HEK293 (cell line): ENCODE measurements around the gene SGMS1.

Source experiments
- CTCF ChIA-PET: fragments of 350-600 bp; formaldehyde crosslinking; extraction: SDS; loops from one replicate; lab custom pipeline; 2021; ENCODE audit warnings: antibody characterized with exemption; lab: Yijun Ruan, JAX
- POLR2A ChIA-PET: fragments of 300-600 bp; formaldehyde crosslinking; extraction: SDS; loops from one replicate; lab custom pipeline; 2020; ENCODE audit warnings: antibody characterized with exemption, inconsistent platforms; lab: Yijun Ruan, JAX
- H3K27ac ChIP-seq: fragments of 200-500 bp; sonication (Bioruptor generic); 2 replicates; pipeline ENCODE4 v1.5.1; 2014; ENCODE audit warnings: low read depth, low read length, control low read depth, inconsistent platforms; ENCODE audit errors: extremely low read depth
- H3K36me3 ChIP-seq, 2 experiments: fragments of 200-500 bp in 1 of 2; sonication (Bioruptor generic) in 1 of 2; 1 replicate in 1 of 2; 2 replicates in 1 of 2; pipeline ENCODE4 v1.5.1; 2014 to 2017; ENCODE audit warnings: inconsistent platforms in 2 of 2, low read length in 2 of 2; ENCODE audit not compliant: control insufficient read depth in 2 of 2, insufficient read depth in 1 of 2
- H3K4me1 ChIP-seq: fragments of 200-500 bp; sonication (Bioruptor generic); 2 replicates; pipeline ENCODE4 v1.5.1; 2014; ENCODE audit warnings: mild to moderate bottlenecking, low read length, inconsistent platforms; ENCODE audit not compliant: control insufficient read depth, insufficient read depth
- H3K4me3 ChIP-seq: 2 replicates; pipeline ENCODE4 v1.5.1; 2011; ENCODE audit warnings: low read depth, mild to moderate bottlenecking, control low read depth, low read length, moderate library complexity
- H3K9me3 ChIP-seq: fragments of 200-500 bp; sonication (Bioruptor generic); 2 replicates; pipeline ENCODE4 v1.5.1; 2014; ENCODE audit warnings: low read depth, low read length, inconsistent platforms; ENCODE audit not compliant: control insufficient read depth, insufficient read depth
- CTCF ChIP-seq: fragments of 450-650 bp; formaldehyde crosslinking; IDR thresholded peaks from 2 replicates; pipeline ENCODE4 v1.5.1; 2016; ENCODE audit warnings: missing biosample characterization, missing genetic modification characterization
- ELK4 ChIP-seq: IDR thresholded peaks from 2 replicates; pipeline ENCODE4 v1.6.1; 2011; ENCODE audit warnings: mild to moderate bottlenecking, low read depth, low read length, borderline replicate concordance
- GLI2 ChIP-seq: fragments of 450-650 bp; formaldehyde crosslinking; IDR thresholded peaks from 2 replicates; pipeline ENCODE4; 2017; ENCODE audit warnings: missing biosample characterization, missing genetic modification characterization, low read depth, borderline replicate concordance
- MEIS1 ChIP-seq: sonication (generic); formaldehyde crosslinking; IDR thresholded peaks from 2 replicates; pipeline ENCODE4 v1.8.1; 2022; ENCODE audit warnings: missing genetic modification reagents, mild to moderate bottlenecking, borderline replicate concordance
- MZF1 ChIP-seq: fragments of 450-650 bp; formaldehyde crosslinking; IDR thresholded peaks from 2 replicates; pipeline ENCODE4 v1.5.1; 2017; ENCODE audit warnings: missing biosample characterization, missing genetic modification characterization, borderline replicate concordance
- YY1 ChIP-seq: fragments of 450-650 bp; formaldehyde crosslinking; IDR thresholded peaks from 2 replicates; pipeline ENCODE4 v1.5.1; 2018; ENCODE audit warnings: missing biosample characterization, missing genetic modification characterization
- ZBTB1 ChIP-seq: fragments of 450-650 bp; formaldehyde crosslinking; IDR thresholded peaks from 2 replicates; pipeline ENCODE4 v1.5.1; 2016; ENCODE audit warnings: missing biosample characterization, missing genetic modification characterization
- ZBTB48 ChIP-seq: fragments of 450-650 bp; formaldehyde crosslinking; IDR thresholded peaks from 2 replicates; pipeline ENCODE4 v1.5.1; 2016; ENCODE audit warnings: missing biosample characterization, missing genetic modification characterization
- ZNF121 ChIP-seq: fragments of 450-650 bp; formaldehyde crosslinking; IDR thresholded peaks from 2 replicates; pipeline ENCODE4 v1.5.1; 2016; ENCODE audit warnings: missing biosample characterization, missing genetic modification characterization
- ZNF133 ChIP-seq: fragments of 450-650 bp; formaldehyde crosslinking; IDR thresholded peaks from 2 replicates; pipeline ENCODE4 v1.5.1; 2016; ENCODE audit warnings: missing biosample characterization, missing genetic modification characterization
- ZNF148 ChIP-seq: fragments of 450-650 bp; formaldehyde crosslinking; IDR thresholded peaks from 2 replicates; pipeline ENCODE4 v1.5.0; 2017; ENCODE audit warnings: missing biosample characterization, missing genetic modification characterization, borderline replicate concordance
- ZNF2 ChIP-seq: fragments of 450-650 bp; formaldehyde crosslinking; IDR thresholded peaks from 2 replicates; pipeline ENCODE4 v1.5.1; 2016; ENCODE audit warnings: missing biosample characterization, missing genetic modification characterization
- ZNF248 ChIP-seq: fragments of 450-650 bp; formaldehyde crosslinking; IDR thresholded peaks from 2 replicates; pipeline ENCODE4 v1.5.1; 2017; ENCODE audit warnings: missing biosample characterization, missing genetic modification characterization
- ZNF302 ChIP-seq: fragments of 450-650 bp; formaldehyde crosslinking; IDR thresholded peaks from 2 replicates; pipeline ENCODE4 v1.5.1; 2016; ENCODE audit warnings: missing biosample characterization, missing genetic modification characterization, low read depth
- ZNF423 ChIP-seq: fragments of 450-650 bp; formaldehyde crosslinking; IDR thresholded peaks from 2 replicates; pipeline ENCODE4 v1.5.1; 2016; ENCODE audit warnings: missing biosample characterization, missing genetic modification characterization
- ZNF433 ChIP-seq: fragments of 450-650 bp; formaldehyde crosslinking; IDR thresholded peaks from 2 replicates; pipeline ENCODE4 v1.5.1; 2016; ENCODE audit warnings: missing biosample characterization, missing genetic modification characterization, low read depth
- ZNF645 ChIP-seq: fragments of 450-650 bp; formaldehyde crosslinking; IDR thresholded peaks from 2 replicates; pipeline ENCODE4; 2016; ENCODE audit warnings: missing biosample characterization, missing genetic modification characterization
- ZNF654 ChIP-seq: fragments of 450-650 bp; formaldehyde crosslinking; IDR thresholded peaks from 2 replicates; pipeline ENCODE4 v1.5.1; 2016; ENCODE audit warnings: low read depth, missing biosample characterization, missing genetic modification characterization
- ZNF670 ChIP-seq: fragments of 450-650 bp; formaldehyde crosslinking; IDR thresholded peaks from 2 replicates; pipeline ENCODE4 v1.5.1; 2016; ENCODE audit warnings: missing biosample characterization, missing genetic modification characterization, low read depth
- ZNF747 ChIP-seq: fragments of 450-650 bp; formaldehyde crosslinking; IDR thresholded peaks from 2 replicates; pipeline ENCODE4 v1.5.1; 2016; ENCODE audit warnings: missing biosample characterization, missing genetic modification characterization
- ZNF776 ChIP-seq: fragments of 450-650 bp; formaldehyde crosslinking; IDR thresholded peaks from 2 replicates; pipeline ENCODE4 v1.5.0; 2017; ENCODE audit warnings: missing biosample characterization, missing genetic modification characterization, borderline replicate concordance
- ZNF837 ChIP-seq: fragments of 450-650 bp; formaldehyde crosslinking; IDR thresholded peaks from 2 replicates; pipeline ENCODE4 v1.5.1; 2016; ENCODE audit warnings: missing biosample characterization, missing genetic modification characterization

Gene SGMS1

GRCh38 chr10:50279489-50279888 lies 344.3 kb downstream of the SGMS1 start:
- H3K9me3 ChIP-seq: no peaks in the 10 kb centered on the region
- TF ChIP-seq ZNF2 (tag by site-specific recombination): no peak
- ChIA-PET CTCF (interaction anchor here (0.6 to 0.7 kb wide), 2 partner anchors 9 to 1310 kb away, joined by 3 to 5 read pairs; no protein-coding TSS in a partner anchor), POLR2A (no interaction called here)
- no peaks in the 10 kb centered on the region for H3K4me1 ChIP-seq
- no peak overlapping the region for H3K27ac ChIP-seq
- H3K36me3 ChIP-seq: no peaks in the 10 kb centered on the region
- no peak overlapping the region for H3K4me3 ChIP-seq

- Histone ChIP-seq H3K9me3 (no peaks in the 10 kb centered on the region), H3K4me1 (no peaks in the 10 kb centered on the region), H3K4me3 (no peak overlapping the region), H3K36me3 (no peaks in the 10 kb centered on the region), H3K27ac (no peak overlapping the region)
- TF ChIP-seq ZNF654 (tag by site-specific recombination) (peak; percentile 34), ZNF670 (no peak)
- POLR2A ChIA-PET: no interaction called here
- CTCF ChIA-PET: interaction anchor here (0.6 to 2.5 kb wide), 18 partner anchors 9 to 616 kb away, joined by 3 to 17 read pairs (median 3); partner anchors contain the start of gene ASAH2
These were observed 348.0 kb downstream of the SGMS1 start for GRCh38 chr10:50275650-50276235.

- Histone ChIP-seq H3K4me3 (no peak overlapping the region), H3K9me3 (no peaks in the 10 kb centered on the region), H3K27ac (no peak overlapping the region), H3K4me1 (no peaks in the 10 kb centered on the region), H3K36me3 (no peaks in the 10 kb centered on the region)
- ChIA-PET CTCF (interaction anchor here (0.6 to 0.7 kb wide), 3 partner anchors 10 to 110 kb away, joined by 3 to 4 read pairs (median 4); no protein-coding TSS in a partner anchor), POLR2A (no interaction called here)
- no peak for TF ChIP-seq MEIS1 (CRISPR knock-in tag)
- no peak for TF ChIP-seq CTCF
- no peak for TF ChIP-seq ZNF747 (tag by site-specific recombination)
- TF ChIP-seq ZNF837 (tag by site-specific recombination): no peak
- no peak for TF ChIP-seq ZNF645 (tag by site-specific recombination)
- TF ChIP-seq ELK4: no peak
- no peak for TF ChIP-seq ZNF248 (tag by site-specific recombination)
- no peak for TF ChIP-seq GLI2 (tag by site-specific recombination)
- TF ChIP-seq ZNF776 (tag by site-specific recombination): no peak
- no peak for TF ChIP-seq YY1 (tag by site-specific recombination)
- TF ChIP-seq ZNF148 (tag by site-specific recombination): no peak
- TF ChIP-seq ZBTB48 (tag by site-specific recombination): no peak
- no peak for TF ChIP-seq ZNF423 (tag by site-specific recombination)
- TF ChIP-seq ZBTB1: no peak
- no peak for TF ChIP-seq ZNF302
- TF ChIP-seq ZNF121: no peak
- no peak for TF ChIP-seq ZNF433 (tag by site-specific recombination)
- TF ChIP-seq MZF1 (tag by site-specific recombination): no peak
- no peak for TF ChIP-seq ZNF133 (tag by site-specific recombination)
These were observed 351.2 kb downstream of the SGMS1 start for GRCh38 chr10:50272531-50272930.
